Right lobe of liver (tissue), 6 donors: ENCODE results near the gene PPP6R1. TPM values are rescaled to one million over a fixed set of nuclear protein-coding genes. Genes with fewer than 3 reads are reported as not detected.

ENCODE experiments used
- ATAC-seq, 4 donors: fragments of 200-7000 bp; cut with Tn5 transposase; one replicate each; pipeline ENCODE4 v1.9.1; 2020; ENCODE audit warnings: mild to moderate bottlenecking in 4 of 4, moderate library complexity in 4 of 4
- DNase-seq, 3 donors: peaks; one replicate each; pipeline ENCODE4 v3.0.0-alpha.2; 2020
- H3K27ac ChIP-seq, 3 donors: fragments of 200-600 bp; one replicate each; pipeline ENCODE4 v1.8.0; 2022
- H3K27me3 ChIP-seq, 2 donors: fragments of 200-600 bp; one replicate each; pipeline ENCODE4 v1.8.0; 2022
- H3K36me3 ChIP-seq, 4 donors: fragments of 200-600 bp; sonication (generic) in 1 of 4; one replicate each; pipeline versions ENCODE4 v1.5.1 to v1.8.0; 2017 to 2022; ENCODE audit warnings: control low read depth in 1 of 4
- H3K4me1 ChIP-seq, 4 donors: fragments of 200-600 bp; sonication (generic) in 1 of 4; one replicate each; pipeline versions ENCODE4 v1.5.1 to v1.8.0; 2017 to 2022; ENCODE audit warnings: control low read depth in 1 of 4
- H3K4me3 ChIP-seq, 3 donors: fragments of 200-600 bp; one replicate each; pipeline ENCODE4 v1.8.0; 2022
- H3K9me3 ChIP-seq, 4 donors: fragments of 200-600 bp; sonication (generic) in 1 of 4; one replicate each; pipeline versions ENCODE4 v1.5.1 to v1.8.0; 2017 to 2022; ENCODE audit warnings: control low read depth in 1 of 4
- CTCF ChIP-seq, 4 donors: fragments of 200-600 bp in 3 of 4; fragments of 450-650 bp in 1 of 4; IDR thresholded peaks; one replicate each; pipeline versions ENCODE4 v1.5.1 to v1.8.0; 2016 to 2022; ENCODE audit warnings: antibody characterized with exemption in 4 of 4, mild to moderate bottlenecking in 2 of 4
- POLR2A ChIP-seq: fragments of 450-650 bp; IDR thresholded peaks from one replicate; pipeline ENCODE4 v1.6.1; 2017; ENCODE audit warnings: antibody characterized with exemption, mild to moderate bottlenecking
- WGBS: methylation state at CpG from one replicate; pipeline ENCODE4 v1.1.6; 2018; ENCODE audit warnings: low coverage, low lambda C conversion rate; ENCODE audit not compliant: insufficient coverage; ENCODE audit errors: missing lambda C conversion rate; 5-methylcytosine and 5-hydroxymethylcytosine counted together
- intact Hi-C, 2 donors: fragments of 100-400 bp; cut with DNase I; formaldehyde crosslinking; loops; one replicate each; pipeline versions ENCODE4 v1.11.2 to v1.14.1; 2022
- total RNA-seq, 6 experiments: library from RNA; depleted of rRNA in 2 of 6; stranded (reverse); fragments of >200 nt in 2 of 6; fragmentation: NEBNext Ultra II Directional in 3 of 6; extraction: Animal tissue kit (Norgen Biotek cat#: 25700) in 3 of 6; gene quantifications; one replicate each; pipeline versions ENCODE4 v1.1.0 to v1.2.4, GENCODE V29; 2016 to 2023
- donor health status: DM: no; HTN: yes; CAD: no.
- donor health status: DM: no; HTN: no; CAD: no.
- donor health status: DM: no; HTN: no; CAD: no.
- donor health status: DM: no; HTN: yes; CAD: no.
- donor health status: DM: no; HTN: yes; CAD: no.

Gene PPP6R1
- total RNA-seq, 6 experiments from 2014 or later, result 26.4 to 39.6 (median 30.2) TPM

DNA sequence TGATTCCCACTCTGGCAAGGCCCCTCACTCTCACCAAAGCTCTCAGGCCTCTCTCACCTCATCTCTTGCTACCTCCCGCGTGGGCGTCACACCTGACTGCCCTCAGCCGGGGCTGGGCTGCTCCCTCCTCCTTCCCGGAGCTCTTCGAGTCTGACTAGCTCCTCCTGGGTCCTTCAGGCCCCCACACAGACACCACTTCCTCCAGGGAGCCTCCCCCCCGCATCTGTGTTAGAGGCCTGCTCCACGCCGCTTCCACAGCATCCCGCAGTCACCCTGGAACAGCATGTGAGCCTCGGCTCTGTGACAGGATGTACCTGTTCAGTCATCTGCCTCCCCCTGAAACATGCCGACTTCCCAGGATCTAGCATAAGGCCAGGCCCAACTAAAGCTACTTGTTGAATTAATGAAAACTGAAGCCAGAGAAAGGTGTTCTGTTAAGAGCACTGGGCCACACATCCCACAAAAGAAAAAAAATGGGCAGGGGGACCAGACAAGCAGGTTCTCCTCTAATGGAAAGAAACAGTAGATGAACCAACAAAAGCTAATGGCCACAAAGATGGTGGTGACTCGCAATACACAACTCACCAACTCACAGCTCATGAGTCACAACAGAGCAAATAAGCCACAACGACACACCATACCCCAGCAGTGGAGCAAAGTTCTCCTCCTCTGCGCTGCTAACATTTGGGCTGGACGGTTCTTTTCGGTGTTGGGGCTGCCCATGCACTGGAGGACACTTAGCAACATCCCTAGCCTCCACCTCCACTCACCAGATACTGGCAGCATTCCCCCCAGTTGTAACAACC lies 3.0 kb downstream of the PPP6R1 start:
- Histone ChIP-seq H3K9me3 (peaks cover 0 to 2% (median 0%) of the 10 kb centered on the region in 4 donors), H3K27ac (peak overlapping the region in 2 of 3 donors; percentile 50 to 54), H3K4me3 (peak overlapping the region in 1 of 3 donors; percentile 96), H3K36me3 (no peaks in the 10 kb centered on the region), H3K27me3 (no peaks in the 10 kb centered on the region), H3K4me1 (peaks cover 0 to 28% (median 14%) of the 10 kb centered on the region in 4 donors)
- no peak for TF ChIP-seq CTCF (IDR thresholded peaks at IDR 0.05)
- no peak for TF ChIP-seq POLR2A
- ATAC-seq (no peak), DNase-seq (no peak)
- 42% methylated on average over 6 of the region's 17 CpGs for whole genome bisulfite sequencing
- intact Hi-C loops, result loop anchor here in 1 of 2 donors (10.0 kb wide), 1 partner anchor 61 kb away; no protein-coding TSS in a partner anchor

DNA sequence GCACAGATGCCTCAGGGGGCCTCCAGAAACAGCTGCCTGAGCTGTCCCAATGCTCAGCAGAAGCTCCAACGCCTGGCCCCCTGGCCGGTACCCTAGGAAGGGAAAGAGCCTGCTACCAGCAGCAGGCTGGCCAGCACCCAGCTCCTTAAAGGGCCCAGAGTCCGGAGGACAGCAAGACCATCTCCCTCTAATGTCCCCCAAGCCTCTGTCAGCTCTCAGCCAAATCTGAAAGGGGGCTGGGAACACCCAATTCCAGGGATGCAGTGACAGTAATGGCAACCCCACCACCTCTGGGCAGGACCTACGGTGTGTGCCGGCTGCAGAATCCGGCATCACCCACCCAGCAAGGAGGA lies 4.2 kb downstream of the PPP6R1 start:
- ATAC-seq, result no peak
- Histone ChIP-seq H3K4me3 (peak overlapping the region in 2 of 3 donors; percentile 16 to 22), H3K36me3 (no peaks in the 10 kb centered on the region), H3K9me3 (peaks cover 0 to 2% (median 0%) of the 10 kb centered on the region in 4 donors), H3K27me3 (no peaks in the 10 kb centered on the region), H3K4me1 (peaks cover 0 to 25% (median 13%) of the 10 kb centered on the region in 4 donors), H3K27ac (peak overlapping the region in 2 of 3 donors; percentile 50 to 54)
- DNase-seq, result no peak
- TF ChIP-seq POLR2A (no peak), CTCF (IDR thresholded peaks at IDR 0.05) (no peak)
- intact Hi-C loops, result loop anchor here in 1 of 2 donors (10.0 kb wide), 1 partner anchor 60 kb away; no protein-coding TSS in a partner anchor
- 75% methylated on average over 2 of the region's 6 CpGs for WGBS

GRCh38 chr19:55253842-55254624 lies 4.8 kb downstream of the PPP6R1 start:
- Histone ChIP-seq H3K4me3 (peak overlapping the region in 2 of 3 donors; percentile 16 to 22), H3K27ac (peak overlapping the region in 2 of 3 donors; percentile 50 to 54), H3K9me3 (peaks cover 0 to under 1% (median 0%) of the 10 kb centered on the region in 4 donors), H3K36me3 (no peaks in the 10 kb centered on the region), H3K4me1 (peaks cover 0 to 23% (median 11%) of the 10 kb centered on the region in 4 donors), H3K27me3 (no peaks in the 10 kb centered on the region)
- intact Hi-C loops, result loop anchor here in 1 of 2 donors (10.0 kb wide), 1 partner anchor 59 kb away; no protein-coding TSS in a partner anchor
- TF ChIP-seq POLR2A, result no peak
- no peak for TF ChIP-seq CTCF (IDR thresholded peaks at IDR 0.05)
- peak in 1 of 4 donors; percentile 5 for ATAC-seq
- WGBS, result 52% methylated on average over 11 of the region's 23 CpGs
- no peak for DNase-seq

GRCh38 chr19:55252760-55253663 lies 5.8 kb downstream of the PPP6R1 start:
- 72% methylated on average over 13 of the region's 21 CpGs for WGBS
- TF ChIP-seq CTCF (IDR thresholded peaks at IDR 0.05) (no peak), POLR2A (no peak)
- Histone ChIP-seq H3K9me3 (no peaks in the 10 kb centered on the region), H3K4me3 (no peak overlapping the region), H3K27me3 (no peaks in the 10 kb centered on the region), H3K27ac (no peak overlapping the region), H3K4me1 (peaks cover 0 to 23% (median 10%) of the 10 kb centered on the region in 4 donors), H3K36me3 (no peaks in the 10 kb centered on the region)
- DNase-seq (no peak), ATAC-seq (no peak)
- intact Hi-C loops, result loop anchor here in 1 of 2 donors (10.0 kb wide), 1 partner anchor 58 kb away; no protein-coding TSS in a partner anchor
